ENCODE results near the gene PITX1.

The PITX1 gene

DNA sequence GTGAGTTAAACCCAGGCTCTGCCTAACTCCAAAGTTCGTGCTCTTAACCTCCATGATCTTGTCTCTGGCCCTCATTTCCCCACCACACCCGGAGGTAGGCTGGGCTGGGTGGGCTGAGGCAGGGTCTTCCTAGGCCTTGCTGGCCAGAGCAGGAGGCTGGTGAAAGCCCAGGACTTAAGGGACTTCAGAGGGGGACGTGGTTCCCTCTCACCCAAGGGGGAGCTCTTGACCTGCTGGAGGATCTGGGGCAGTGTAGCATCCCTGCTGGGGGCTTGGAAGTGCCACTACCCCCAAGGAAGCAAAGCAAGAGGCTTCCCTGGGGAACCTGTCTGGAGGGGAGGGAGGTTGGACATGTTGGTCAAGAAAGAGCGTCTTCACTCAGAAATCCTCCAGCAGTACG is 14.7 kb downstream of the PITX1 start:
- in situ Hi-C loops (cut with HindIII; ENCODE audit: low sequenced_read_pairs) = no loop called here
- no peak overlapping the region for H3K4me3 ChIP-seq (ENCODE audit: low read depth, low read length)
- no peak for DNase-seq (ENCODE audit: low read depth)
- TF ChIP-seq, protein P1, sequence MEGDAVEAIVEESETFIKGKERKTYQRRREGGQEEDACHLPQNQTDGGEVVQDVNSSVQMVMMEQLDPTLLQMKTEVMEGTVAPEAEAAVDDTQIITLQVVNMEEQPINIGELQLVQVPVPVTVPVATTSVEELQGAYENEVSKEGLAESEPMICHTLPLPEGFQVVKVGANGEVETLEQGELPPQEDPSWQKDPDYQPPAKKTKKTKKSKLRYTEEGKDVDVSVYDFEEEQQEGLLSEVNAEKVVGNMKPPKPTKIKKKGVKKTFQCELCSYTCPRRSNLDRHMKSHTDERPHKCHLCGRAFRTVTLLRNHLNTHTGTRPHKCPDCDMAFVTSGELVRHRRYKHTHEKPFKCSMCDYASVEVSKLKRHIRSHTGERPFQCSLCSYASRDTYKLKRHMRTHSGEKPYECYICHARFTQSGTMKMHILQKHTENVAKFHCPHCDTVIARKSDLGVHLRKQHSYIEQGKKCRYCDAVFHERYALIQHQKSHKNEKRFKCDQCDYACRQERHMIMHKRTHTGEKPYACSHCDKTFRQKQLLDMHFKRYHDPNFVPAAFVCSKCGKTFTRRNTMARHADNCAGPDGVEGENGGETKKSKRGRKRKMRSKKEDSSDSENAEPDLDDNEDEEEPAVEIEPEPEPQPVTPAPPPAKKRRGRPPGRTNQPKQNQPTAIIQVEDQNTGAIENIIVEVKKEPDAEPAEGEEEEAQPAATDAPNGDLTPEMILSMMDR (IDR thresholded peaks at IDR 0.05; ENCODE audit: low read depth, low read length, missing control alignments) = no peak

DNA sequence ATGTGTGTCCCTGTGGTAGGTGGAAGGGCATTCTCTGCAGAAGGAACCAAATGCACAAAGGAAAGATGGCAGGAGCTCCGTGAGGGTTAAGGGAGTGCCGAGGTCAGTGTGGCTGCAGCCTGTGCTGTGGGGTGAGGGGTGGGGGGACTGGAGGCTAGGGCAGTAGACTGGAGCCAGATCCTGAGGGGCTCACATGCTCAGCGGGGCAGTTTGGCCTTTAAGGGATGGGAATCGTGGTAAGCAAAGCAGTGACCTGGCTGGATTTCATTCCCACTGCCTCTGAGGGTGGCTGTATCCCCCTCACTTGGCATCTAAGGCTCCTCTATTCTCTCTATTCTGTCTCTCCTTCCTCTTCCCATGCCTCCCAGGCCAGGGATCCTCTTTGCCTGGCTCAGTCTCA is 15.6 kb downstream of the PITX1 start:
- no peak for DNase-seq (ENCODE audit: low read depth)
- no peak overlapping the region for H3K4me3 ChIP-seq (ENCODE audit: low read depth, low read length)
- in situ Hi-C loops (cut with HindIII; ENCODE audit: low sequenced_read_pairs) = no loop called here
- TF ChIP-seq, protein P1 (IDR thresholded peaks at IDR 0.05; ENCODE audit: low read depth, low read length, missing control alignments) = no peak

DNA sequence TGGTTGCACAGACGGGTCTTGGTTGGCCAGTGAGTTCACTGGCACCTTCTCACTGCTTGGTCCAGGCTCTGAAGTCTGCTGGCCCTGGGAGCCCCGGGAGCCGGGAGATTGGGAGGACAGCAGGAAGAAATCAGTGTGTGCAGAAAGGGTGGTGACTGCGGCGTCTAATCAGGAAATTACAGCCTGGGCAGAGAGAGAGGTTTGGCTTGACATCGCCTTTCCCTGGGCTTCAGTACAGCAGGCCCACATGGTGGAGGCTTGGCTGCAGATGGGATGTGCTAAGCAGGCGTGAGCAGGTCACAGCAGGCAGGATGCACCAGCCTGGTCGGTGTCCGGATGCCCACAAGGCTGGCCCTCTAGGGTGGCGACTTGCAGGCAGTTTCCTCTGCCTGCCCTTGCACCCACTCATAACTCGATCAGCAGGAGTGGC is 17.2 kb downstream of the PITX1 start:
- H3K4me3 ChIP-seq (ENCODE audit: low read depth, low read length) = no peak overlapping the region
- no peak for DNase-seq (ENCODE audit: low read depth)
- TF ChIP-seq, protein P1 (IDR thresholded peaks at IDR 0.05; ENCODE audit: low read depth, low read length, missing control alignments) = no peak
- in situ Hi-C loops (cut with HindIII; ENCODE audit: low sequenced_read_pairs) = no loop called here

DNA sequence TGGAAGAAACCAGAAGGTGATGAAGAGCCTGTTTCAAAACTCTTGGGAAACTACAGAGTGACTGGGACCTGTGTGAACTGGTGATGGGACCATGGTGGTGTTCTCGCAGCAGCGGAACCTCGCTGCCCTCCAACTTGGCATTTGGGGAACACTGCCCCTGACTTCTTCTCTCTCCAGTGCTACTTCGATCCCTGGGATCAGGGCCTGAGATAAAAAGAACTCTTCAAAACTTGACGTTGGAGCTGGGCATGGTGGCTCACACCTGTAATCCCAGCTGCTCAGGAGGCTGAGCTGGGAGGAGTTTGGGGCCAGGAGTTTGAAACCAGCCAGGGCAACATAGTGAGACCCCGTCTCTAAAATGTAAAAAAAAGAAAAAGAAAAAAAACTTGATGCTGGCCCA is 18.1 kb downstream of the PITX1 start:
- TF ChIP-seq, protein P1 (IDR thresholded peaks at IDR 0.05; ENCODE audit: low read depth, low read length, missing control alignments) = no peak
- no peak overlapping the region for H3K4me3 ChIP-seq (ENCODE audit: low read depth, low read length)
- in situ Hi-C loops (cut with HindIII; ENCODE audit: low sequenced_read_pairs) = no loop called here
- DNase-seq (ENCODE audit: low read depth) = no peak

DNA sequence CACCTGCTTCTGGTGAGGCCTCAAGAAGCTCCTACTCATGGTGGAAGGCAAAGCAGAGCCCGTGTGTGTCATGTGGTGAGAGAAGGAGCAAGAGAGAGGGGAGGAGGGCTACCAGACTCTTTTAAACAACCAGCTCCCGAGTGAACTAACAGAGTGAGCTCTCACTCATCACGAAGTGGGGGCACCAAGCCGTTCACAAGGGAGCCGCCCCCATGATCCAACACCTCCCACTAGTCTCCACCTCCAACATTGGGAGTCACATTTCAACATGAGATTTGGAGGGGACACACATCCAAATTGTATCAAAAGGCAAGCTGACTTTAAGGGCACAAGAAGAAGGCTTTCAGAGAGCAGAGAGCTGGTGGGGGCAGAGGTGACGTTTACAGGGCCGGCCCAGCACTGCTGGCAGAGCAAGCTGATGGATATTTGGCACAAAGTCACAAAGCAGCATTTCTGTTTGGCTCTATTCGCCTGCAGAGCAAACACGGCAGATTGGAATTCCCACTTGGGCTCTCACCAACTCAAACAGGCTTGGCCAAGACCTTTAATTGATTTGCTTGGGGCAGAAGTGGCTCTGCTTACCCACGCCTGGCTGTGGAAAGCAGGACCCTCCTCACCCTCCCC is 20.0 kb downstream of the PITX1 start:
- TF ChIP-seq, protein P1 (IDR thresholded peaks at IDR 0.05; ENCODE audit: low read depth, low read length, missing control alignments) = no peak
- in situ Hi-C loops (cut with HindIII; ENCODE audit: low sequenced_read_pairs) = no loop called here
- DNase-seq (ENCODE audit: low read depth) = no peak
- H3K4me3 ChIP-seq (ENCODE audit: low read depth, low read length) = no peak overlapping the region

DNA sequence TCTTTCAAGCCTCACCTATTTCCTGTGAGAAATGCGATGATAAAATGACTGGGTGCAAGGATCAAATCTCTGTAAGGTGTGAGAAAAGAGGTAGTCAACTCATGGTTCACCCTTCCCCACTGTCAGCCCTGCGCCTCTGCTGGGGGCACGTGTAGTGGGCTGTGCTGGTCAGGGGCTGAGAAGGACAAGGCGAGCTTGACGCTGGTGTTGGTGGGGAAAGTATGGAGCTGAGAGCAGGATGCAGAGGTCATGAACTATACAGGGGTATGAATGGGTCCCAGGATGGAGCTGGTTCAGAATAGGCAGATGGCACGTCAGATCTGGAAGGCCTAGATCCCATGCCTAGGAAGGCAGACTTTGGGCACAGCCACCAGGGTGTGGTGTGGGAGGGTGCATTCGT is 20.6 kb downstream of the PITX1 start:
- no peak overlapping the region for H3K4me3 ChIP-seq (ENCODE audit: low read depth, low read length)
- TF ChIP-seq, protein P1 (IDR thresholded peaks at IDR 0.05; ENCODE audit: low read depth, low read length, missing control alignments) = no peak
- in situ Hi-C loops (cut with HindIII; ENCODE audit: low sequenced_read_pairs) = no loop called here
- DNase-seq (ENCODE audit: low read depth) = no peak
